Neural cell (in vitro differentiated cells): Measurements from ENCODE around the gene DCAF16. TPM values are rescaled to one million over a fixed set of nuclear protein-coding genes. Genes with fewer than 3 reads are reported as not detected.

Experiments
- H2AFZ ChIP-seq: fragments of 200-600, 300-800 bp; sonication (generic), shearing (Covaris generic); 2 replicates; pipeline ENCODE4 v1.6.0; 2014; ENCODE audit warnings: low read depth, mild to moderate bottlenecking, antibody characterized with exemption, low read length, moderate library complexity
- H3F3A ChIP-seq: fragments of 200-600 bp; shearing (Covaris generic); 2 replicates; pipeline ENCODE4 v1.6.1; 2016; ENCODE audit warnings: mild to moderate bottlenecking, moderate library complexity, mixed read lengths, antibody characterized with exemption, low read length; ENCODE audit not compliant: insufficient read depth, poor library complexity, severe bottlenecking
- H3K27ac ChIP-seq: fragments of 200-600, 300-800 bp; sonication (generic), shearing (Covaris generic); 2 replicates; pipeline ENCODE4 v1.5.1; 2014; ENCODE audit warnings: mild to moderate bottlenecking, low read length, moderate library complexity
- H3K27me3 ChIP-seq: fragments of 300-800, 200-600 bp; sonication (generic), shearing (Covaris generic); 2 replicates; pipeline ENCODE4 v1.6.0; 2014; ENCODE audit warnings: mild to moderate bottlenecking, low read depth, low read length, moderate library complexity; ENCODE audit not compliant: insufficient read depth
- H3K36me3 ChIP-seq: fragments of 300-800, 200-600 bp; sonication (generic), shearing (Covaris generic); 2 replicates; pipeline ENCODE4 v1.5.1; 2014; ENCODE audit warnings: mild to moderate bottlenecking, antibody characterized with exemption, low read length, moderate library complexity; ENCODE audit not compliant: insufficient read depth
- H3K4me2 ChIP-seq: fragments of 300-800, 200-600 bp; sonication (generic), shearing (Covaris generic); 2 replicates; pipeline ENCODE4 v1.6.0; 2014; ENCODE audit warnings: mild to moderate bottlenecking, low read length
- H3K4me3 ChIP-seq: fragments of 300-800, 200-600 bp; sonication (generic), shearing (Covaris generic); 2 replicates; pipeline ENCODE4 v1.5.1; 2014; ENCODE audit warnings: mild to moderate bottlenecking, low read length, moderate library complexity
- H3K79me2 ChIP-seq: fragments of 200-600 bp; shearing (Covaris generic); replicated peaks from 2 replicates; pipeline ENCODE4 v1.6.0; 2014; ENCODE audit warnings: mild to moderate bottlenecking, low read length, moderate library complexity; ENCODE audit not compliant: insufficient read depth
- H3K9ac ChIP-seq: fragments of 300-800, 200-600 bp; sonication (generic), shearing (Covaris generic); 2 replicates; pipeline ENCODE4 v1.6.1; 2016; ENCODE audit warnings: mild to moderate bottlenecking, low read length, mixed read lengths
- H3K9me2 ChIP-seq: fragments of 200-600 bp; shearing (Covaris generic); 2 replicates; pipeline ENCODE4 v1.6.1; 2016; ENCODE audit warnings: mild to moderate bottlenecking, low read length, mixed read lengths; ENCODE audit not compliant: insufficient read depth
- H3K9me3 ChIP-seq: fragments of 200-600, 300-800 bp; sonication (generic), shearing (Covaris generic); 2 replicates; pipeline ENCODE4 v1.6.1; 2016; ENCODE audit warnings: mild to moderate bottlenecking, mixed run types, low read length, moderate library complexity, mixed read lengths
- H4K20me1 ChIP-seq: fragments of 200-600 bp; shearing (Covaris generic); 2 replicates; pipeline ENCODE4 v1.6.1; 2016; ENCODE audit warnings: mild to moderate bottlenecking, mixed run types; ENCODE audit not compliant: insufficient read depth
- CTCF ChIP-seq: fragments of 450-650 bp; IDR thresholded peaks from 2 replicates; pipeline ENCODE4 v1.5.1; 2014; ENCODE audit warnings: antibody characterized with exemption, mild to moderate bottlenecking, moderate library complexity; ENCODE audit not compliant: poor library complexity, severe bottlenecking
- EP300 ChIP-seq: fragments of 450-650 bp; conservative IDR thresholded peaks from 2 replicates; pipeline ENCODE4 v1.6.1; 2014; ENCODE audit warnings: antibody characterized with exemption, mild to moderate bottlenecking, moderate library complexity; ENCODE audit not compliant: poor library complexity, severe bottlenecking
- EZH2 ChIP-seq: fragments of 200-600, 300-800 bp; shearing (Covaris generic), sonication (generic); IDR thresholded peaks from 2 replicates; pipeline ENCODE4 v1.6.1; 2014; ENCODE audit warnings: antibody characterized with exemption, low read length, borderline replicate concordance, mild to moderate bottlenecking; ENCODE audit not compliant: insufficient read depth, poor library complexity, severe bottlenecking
- MXI1 ChIP-seq: fragments of 450-650 bp; conservative IDR thresholded peaks from 2 replicates; pipeline ENCODE4 v1.6.1; 2014; ENCODE audit warnings: antibody characterized with exemption, mild to moderate bottlenecking; ENCODE audit not compliant: poor library complexity, severe bottlenecking
- POLR2AphosphoS5 ChIP-seq: IDR thresholded peaks from 2 replicates; pipeline ENCODE4 v1.6.1; 2012
- RAD21 ChIP-seq: fragments of 450-650 bp; conservative IDR thresholded peaks from 2 replicates; pipeline ENCODE4 v1.6.1; 2014; ENCODE audit warnings: antibody characterized with exemption, mild to moderate bottlenecking, moderate library complexity
- SMC3 ChIP-seq: fragments of 450-650 bp; conservative IDR thresholded peaks from 2 replicates; pipeline ENCODE4 v1.6.1; 2014; ENCODE audit warnings: antibody characterized with exemption, mild to moderate bottlenecking, moderate library complexity; ENCODE audit not compliant: poor library complexity
- TAF1 ChIP-seq: IDR thresholded peaks from 2 replicates; pipeline ENCODE4 v1.6.1; 2012; ENCODE audit warnings: low read depth
- polyA plus RNA-seq: library from polyadenylated mRNA; depleted of rRNA; stranded (reverse); fragments of >200 nt; gene quantifications from 2 replicates; pipeline ENCODE4 v1.2.3, GENCODE V29; 2014
- TF ChIP-seq, protein P1 (sequence below): IDR thresholded peaks from 2 replicates; pipeline ENCODE4 v1.6.1; 2012; ENCODE audit warnings: borderline replicate concordance

The DCAF16 gene
- polyA plus RNA-seq, 1 donor from 2014 or later = 41.3 TPM

GRCh38 chr4:17788956-17789355 is 21.6 kb downstream of the DCAF16 start:
- no peak overlapping the region for H3K9ac ChIP-seq

GRCh38 chr4:17787315-17787714 is 23.2 kb downstream of the DCAF16 start:
- Histone ChIP-seq H3F3A (no peaks in the 10 kb centered on the region), H3K4me3 (no peak overlapping the region), H3K9ac (no peak overlapping the region), H3K4me2 (no peak overlapping the region), H3K79me2 (no peaks in the 10 kb centered on the region), H2AFZ (no peak overlapping the region), H3K36me3 (no peaks in the 10 kb centered on the region), H4K20me1 (no peaks in the 10 kb centered on the region), H3K9me2 (no peaks in the 10 kb centered on the region), H3K9me3 (no peaks in the 10 kb centered on the region), H3K27ac (no peak overlapping the region), H3K27me3 (peaks cover 5% of the 10 kb centered on the region)
- no peak for TF ChIP-seq CTCF
- TF ChIP-seq RAD21 = no peak
- TF ChIP-seq, protein P1, sequence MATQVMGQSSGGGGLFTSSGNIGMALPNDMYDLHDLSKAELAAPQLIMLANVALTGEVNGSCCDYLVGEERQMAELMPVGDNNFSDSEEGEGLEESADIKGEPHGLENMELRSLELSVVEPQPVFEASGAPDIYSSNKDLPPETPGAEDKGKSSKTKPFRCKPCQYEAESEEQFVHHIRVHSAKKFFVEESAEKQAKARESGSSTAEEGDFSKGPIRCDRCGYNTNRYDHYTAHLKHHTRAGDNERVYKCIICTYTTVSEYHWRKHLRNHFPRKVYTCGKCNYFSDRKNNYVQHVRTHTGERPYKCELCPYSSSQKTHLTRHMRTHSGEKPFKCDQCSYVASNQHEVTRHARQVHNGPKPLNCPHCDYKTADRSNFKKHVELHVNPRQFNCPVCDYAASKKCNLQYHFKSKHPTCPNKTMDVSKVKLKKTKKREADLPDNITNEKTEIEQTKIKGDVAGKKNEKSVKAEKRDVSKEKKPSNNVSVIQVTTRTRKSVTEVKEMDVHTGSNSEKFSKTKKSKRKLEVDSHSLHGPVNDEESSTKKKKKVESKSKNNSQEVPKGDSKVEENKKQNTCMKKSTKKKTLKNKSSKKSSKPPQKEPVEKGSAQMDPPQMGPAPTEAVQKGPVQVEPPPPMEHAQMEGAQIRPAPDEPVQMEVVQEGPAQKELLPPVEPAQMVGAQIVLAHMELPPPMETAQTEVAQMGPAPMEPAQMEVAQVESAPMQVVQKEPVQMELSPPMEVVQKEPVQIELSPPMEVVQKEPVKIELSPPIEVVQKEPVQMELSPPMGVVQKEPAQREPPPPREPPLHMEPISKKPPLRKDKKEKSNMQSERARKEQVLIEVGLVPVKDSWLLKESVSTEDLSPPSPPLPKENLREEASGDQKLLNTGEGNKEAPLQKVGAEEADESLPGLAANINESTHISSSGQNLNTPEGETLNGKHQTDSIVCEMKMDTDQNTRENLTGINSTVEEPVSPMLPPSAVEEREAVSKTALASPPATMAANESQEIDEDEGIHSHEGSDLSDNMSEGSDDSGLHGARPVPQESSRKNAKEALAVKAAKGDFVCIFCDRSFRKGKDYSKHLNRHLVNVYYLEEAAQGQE = no peak
- TF ChIP-seq TAF1 = no peak
- no peak for TF ChIP-seq MXI1
- TF ChIP-seq EP300 = no peak
- TF ChIP-seq EZH2 = no peak
- no peak for TF ChIP-seq POLR2AphosphoS5
- no peak for TF ChIP-seq SMC3

More at GRCh38 chr4:17788956-17789355, 21.6 kb downstream of the DCAF16 start:
- no peak overlapping the region for H2AFZ ChIP-seq
- H3F3A ChIP-seq = no peaks in the 10 kb centered on the region
- H3K4me3 ChIP-seq = no peak overlapping the region
- H3K36me3 ChIP-seq = no peaks in the 10 kb centered on the region
- no peaks in the 10 kb centered on the region for H3K79me2 ChIP-seq
- TF ChIP-seq TAF1 = no peak
- TF ChIP-seq POLR2AphosphoS5 = no peak
- no peak for TF ChIP-seq CTCF
- no peak for TF ChIP-seq EZH2
- no peak for TF ChIP-seq MXI1
- no peak for TF ChIP-seq EP300
- TF ChIP-seq SMC3 = no peak
- TF ChIP-seq, protein P1 = no peak
- no peak overlapping the region for H3K27ac ChIP-seq
- no peaks in the 10 kb centered on the region for H3K27me3 ChIP-seq
- H4K20me1 ChIP-seq = no peaks in the 10 kb centered on the region
- no peak overlapping the region for H3K4me2 ChIP-seq
- H3K9me3 ChIP-seq = no peaks in the 10 kb centered on the region
- no peaks in the 10 kb centered on the region for H3K9me2 ChIP-seq
